H1 (cell line): ENCODE measurements around the gene ATP6V1F. TPM values are rescaled to one million over a fixed set of nuclear protein-coding genes. Genes with fewer than 3 reads are reported as not detected.

ENCODE experiments used
- CTCF ChIA-PET: fragments of 300-600 bp; sonication (Branson Sonifier 250); formaldehyde crosslinking; loops from one replicate; lab custom pipeline; 2021; ENCODE audit not compliant: partially characterized antibody; lab: Charles Lee
- POLR2A ChIA-PET: fragments of 300-600 bp; sonication (Branson Sonifier 250); formaldehyde crosslinking; loops from one replicate; lab custom pipeline; 2021; ENCODE audit warnings: inconsistent platforms; ENCODE audit not compliant: partially characterized antibody; lab: Charles Lee
- DNase-seq, 2 experiments: peaks; one replicate each; pipeline versions ENCODE4 v3.0.0 to v3.0.0-alpha.2; 2010 to 2022; ENCODE audit warnings: low spot score in 2 of 2, low read depth in 1 of 2, mixed read lengths in 1 of 2
- FAIRE-seq: peaks from 2 replicates; lab custom pipeline; 2011; peaks lifted over from hg19 to GRCh38; lab: Jason Lieb, UNC
- H2AFZ ChIP-seq: 2 replicates; pipeline ENCODE4 v1.8.1; 2012; ENCODE audit warnings: low read length, inconsistent platforms
- H2AK5ac ChIP-seq: 2 replicates; pipeline ENCODE4 v1.6.1; 2013; ENCODE audit warnings: low read depth, low read length
- H2BK120ac ChIP-seq: replicated peaks from 2 replicates; pipeline ENCODE3; 2013; ENCODE audit warnings: low read depth, low read length, inconsistent platforms
- H2BK12ac ChIP-seq: 2 replicates; pipeline ENCODE4 v1.6.1; 2013; ENCODE audit warnings: low read depth, low read length
- H2BK15ac ChIP-seq: 2 replicates; pipeline ENCODE4 v1.6.1; 2013; ENCODE audit warnings: low read length
- H2BK20ac ChIP-seq: 2 replicates; pipeline ENCODE4 v1.6.1; 2013; ENCODE audit warnings: low read length
- H2BK5ac ChIP-seq: 2 replicates; pipeline ENCODE4 v1.6.1; 2013; ENCODE audit warnings: low read depth, low read length
- H3K14ac ChIP-seq: 2 replicates; pipeline ENCODE4 v1.6.1; 2013; ENCODE audit warnings: inconsistent platforms; ENCODE audit not compliant: insufficient read length
- H3K18ac ChIP-seq: 2 replicates; pipeline ENCODE4 v1.6.1; 2013; ENCODE audit warnings: low read length; ENCODE audit errors: extremely low read depth
- H3K23ac ChIP-seq: 2 replicates; pipeline ENCODE4 v1.6.1; 2013; ENCODE audit warnings: inconsistent platforms; ENCODE audit not compliant: insufficient read length
- H3K23me2 ChIP-seq: 2 replicates; pipeline ENCODE4 v1.6.1; 2013; ENCODE audit warnings: low read depth, low read length
- H3K27ac ChIP-seq: 2 replicates; pipeline ENCODE4 v1.6.1; 2011; ENCODE audit warnings: low read depth, low read length, inconsistent platforms
- H3K27me3 ChIP-seq, 4 experiments: replicated peaks in 1 of 4; 1 replicate in 1 of 4; 2 replicates in 3 of 4; pipeline versions ENCODE4 v1.6.1 to v1.8.1; 2011 to 2013; ENCODE audit warnings: low read length in 3 of 4, mild to moderate bottlenecking in 3 of 4, inconsistent platforms in 2 of 4, mixed read lengths in 2 of 4, moderate library complexity in 1 of 4; ENCODE audit not compliant: control insufficient read depth in 3 of 4, insufficient read depth in 3 of 4; ENCODE audit errors: extremely low read depth in 1 of 4
- H3K36me3 ChIP-seq, 4 experiments: 2 replicates each; pipeline versions ENCODE4 v1.6.1 to v1.8.1; 2011 to 2013; ENCODE audit warnings: mild to moderate bottlenecking in 4 of 4, low read length in 3 of 4, moderate library complexity in 2 of 4, control low read depth in 1 of 4, inconsistent platforms in 1 of 4; ENCODE audit not compliant: insufficient read depth in 4 of 4, control insufficient read depth in 2 of 4
- H3K4ac ChIP-seq: replicated peaks from 2 replicates; pipeline ENCODE3; 2013; ENCODE audit warnings: low read length, low read depth, mixed read lengths, inconsistent platforms; ENCODE audit not compliant: insufficient read length
- H3K4me1 ChIP-seq, 4 experiments: replicated peaks in 1 of 4; 1 replicate in 1 of 4; 2 replicates in 3 of 4; pipeline versions ENCODE4 v1.6.1 to v1.8.1; 2011 to 2013; ENCODE audit warnings: low read length in 3 of 4, inconsistent platforms in 2 of 4, mixed read lengths in 1 of 4; ENCODE audit not compliant: insufficient read depth in 4 of 4, control insufficient read depth in 3 of 4
- H3K4me2 ChIP-seq, 2 experiments: 2 replicates each; pipeline versions ENCODE4 v1.6.1 to v1.8.1; 2011 to 2013; ENCODE audit warnings: low read depth in 2 of 2, low read length in 2 of 2, control low read depth in 1 of 2, inconsistent platforms in 1 of 2, mild to moderate bottlenecking in 1 of 2; ENCODE audit not compliant: insufficient read depth in 1 of 2
- H3K4me3 ChIP-seq, 4 experiments: fragments of 200-600, 300-600 bp in 1 of 4; sonication (generic), shearing (Covaris generic), sonication (Bioruptor Twin) in 1 of 4; 2 replicates each; pipeline versions ENCODE4 v1.5.1 to v1.8.1; 2011 to 2016; ENCODE audit warnings: low read length in 4 of 4, low read depth in 3 of 4, control low read depth in 2 of 4, inconsistent platforms in 2 of 4, mild to moderate bottlenecking in 2 of 4, mixed read lengths in 1 of 4, moderate library complexity in 1 of 4; ENCODE audit not compliant: insufficient read depth in 2 of 4; ENCODE audit errors: extremely low read depth in 1 of 4
- H3K56ac ChIP-seq: replicated peaks from 2 replicates; pipeline ENCODE3; 2013; ENCODE audit warnings: low read depth, mild to moderate bottlenecking, mixed read lengths, low read length, inconsistent platforms; ENCODE audit not compliant: insufficient read length
- H3K79me1 ChIP-seq: 2 replicates; pipeline ENCODE4 v1.6.1; 2013; ENCODE audit warnings: low read depth, low read length, control low read depth
- H3K79me2 ChIP-seq, 2 experiments: 2 replicates each; pipeline versions ENCODE4 v1.6.1 to v1.8.1; 2012 to 2013; ENCODE audit warnings: low read length in 2 of 2, mild to moderate bottlenecking in 2 of 2, inconsistent platforms in 1 of 2; ENCODE audit not compliant: insufficient read depth in 2 of 2, control insufficient read depth in 1 of 2
- H3K9ac ChIP-seq, 4 experiments: replicated peaks in 1 of 4; 1 replicate in 1 of 4; 2 replicates in 3 of 4; pipeline versions ENCODE4 v1.6.1 to v1.8.1; 2011 to 2013; ENCODE audit warnings: low read depth in 3 of 4, low read length in 3 of 4, control low read depth in 2 of 4, mild to moderate bottlenecking in 2 of 4, moderate library complexity in 2 of 4, inconsistent platforms in 1 of 4; ENCODE audit errors: extremely low read depth in 1 of 4
- H3K9me3 ChIP-seq, 2 experiments: 2 replicates each; pipeline versions ENCODE4 v1.6.1 to v1.8.1; 2012 to 2013; ENCODE audit warnings: mild to moderate bottlenecking in 2 of 2, moderate library complexity in 2 of 2, control low read depth in 1 of 2, inconsistent platforms in 1 of 2, low read depth in 1 of 2, low read length in 1 of 2, mixed read lengths in 1 of 2; ENCODE audit not compliant: insufficient read depth in 2 of 2
- H4K20me1 ChIP-seq, 2 experiments: replicated peaks in 1 of 2; 2 replicates each; pipeline versions ENCODE3 to v1.8.1; 2011 to 2013; ENCODE audit warnings: inconsistent platforms in 2 of 2, low read length in 2 of 2, mild to moderate bottlenecking in 1 of 2; ENCODE audit not compliant: insufficient read depth in 2 of 2, control insufficient read depth in 1 of 2
- H4K5ac ChIP-seq: 2 replicates; pipeline ENCODE4 v1.6.1; 2013; ENCODE audit warnings: low read length, low read depth, mixed read lengths, inconsistent platforms; ENCODE audit not compliant: insufficient read length
- H4K8ac ChIP-seq: 2 replicates; pipeline ENCODE4 v1.8.0; 2013; ENCODE audit warnings: mild to moderate bottlenecking, moderate library complexity, low read length, inconsistent platforms; ENCODE audit not compliant: insufficient read depth; ENCODE audit errors: extremely low read depth
- H4K91ac ChIP-seq: replicated peaks from 2 replicates; pipeline ENCODE3; 2013; ENCODE audit warnings: low read length, mixed read lengths, inconsistent platforms; ENCODE audit not compliant: insufficient read length
- CBX5 ChIP-seq: fragments of 300-800, 300-1000 bp; sonication (generic); IDR thresholded peaks from 2 replicates; pipeline ENCODE4 v1.7.1; 2016; ENCODE audit warnings: antibody characterized with exemption, low read length, low read depth
- CHD2 ChIP-seq: IDR thresholded peaks from 2 replicates; pipeline ENCODE4 v1.6.1; 2012; ENCODE audit warnings: low read length, improper control_type of control experiment
- E2F6 ChIP-seq: IDR thresholded peaks from 2 replicates; pipeline ENCODE4 v1.6.1; 2012; ENCODE audit warnings: inconsistent platforms
- KDM4A ChIP-seq: IDR thresholded peaks from one replicate; pipeline ENCODE4 v1.7.1; 2012; ENCODE audit warnings: low read depth, mild to moderate bottlenecking, moderate library complexity, low read length, inconsistent platforms; ENCODE audit not compliant: severe bottlenecking
- RAD21 ChIP-seq, 2 experiments: IDR thresholded peaks in 1 of 2; conservative IDR thresholded peaks in 1 of 2; 2 replicates each; pipeline ENCODE4 v1.6.1; 2011; ENCODE audit warnings: low read depth in 2 of 2, low read length in 2 of 2, improper control_type of control experiment in 1 of 2, inconsistent platforms in 1 of 2, mild to moderate bottlenecking in 1 of 2, moderate library complexity in 1 of 2
- SRF ChIP-seq: IDR thresholded peaks from 2 replicates; pipeline ENCODE4 v1.6.1; 2011; ENCODE audit warnings: mild to moderate bottlenecking, low read depth, low read length, moderate library complexity
- WGBS, 2 experiments: shearing (Covaris generic) in 1 of 2; methylation state at CpG; one replicate each; pipeline versions ENCODE4 v1.1.6 to v1.1.7; 2013 to 2015; ENCODE audit warnings: low lambda C conversion rate in 2 of 2, mixed read lengths in 2 of 2, inconsistent platforms in 1 of 2, low coverage in 1 of 2, missing lambda C conversion rate in 1 of 2; ENCODE audit not compliant: insufficient replicate concordance in 2 of 2, insufficient coverage in 1 of 2, insufficient read length in 1 of 2; ENCODE audit errors: extremely low coverage in 1 of 2, missing lambda C conversion rate in 1 of 2; 5-methylcytosine and 5-hydroxymethylcytosine counted together
- polyA plus RNA-seq, 7 experiments: library from polyadenylated mRNA; depleted of rRNA in 3 of 7; stranded (reverse) in 5 of 7; unstranded in 2 of 7; fragments of >200 nt in 5 of 7; fragments of 200-250 nt in 2 of 7; gene quantifications; 1 replicate in 5 of 7; 2 replicates in 1 of 7; 4 replicates in 1 of 7; pipeline versions ENCODE4 v1.2.1 to v1.2.3, GENCODE V29; 2011 to 2013; ENCODE audit warnings: missing spikeins in 2 of 7, mixed read lengths in 2 of 7
- total RNA-seq: library from RNA; stranded (reverse); fragmentation: NEBNext Ultra II Directional; extraction: Animal tissue kit (Norgen Biotek cat#: 25700); gene quantifications from 2 replicates; pipeline ENCODE4 v1.2.1, GENCODE V29; 2021

Gene ATP6V1F
- total and polyA plus RNA-seq, 2 of the 8 experiments (the other 6 are each of a cell fraction or from before 2014, with no cell fraction given) = 104 to 318 TPM

GRCh38 chr7:128912281-128912680, 49.6 kb downstream of the ATP6V1F start:
- Histone ChIP-seq H2AFZ (no peak overlapping the region), H2BK15ac (0 out of 2 replicates have a peak overlapping the region, but pooled peaks have one; percentile 72), H3K23me2 (peaks cover 17% of the 10 kb centered on the region; the same call in 1 of the 2 replicates), H3K56ac (no peak overlapping the region), H3K18ac (no peak overlapping the region), H2BK5ac (no peak overlapping the region), H2AK5ac (no peak overlapping the region), H3K14ac (no peak overlapping the region), H3K4me1 (peaks cover 4 to 45% (median 20%) of the 10 kb centered on the region in 4 experiments), H3K4ac (no peak overlapping the region), H3K27ac (no peak overlapping the region), H4K5ac (no peak overlapping the region), H3K27me3 (peaks cover 31 to 76% (median 61%) of the 10 kb centered on the region in 4 experiments), H4K8ac (no peak overlapping the region), H2BK20ac (0 out of 2 replicates have a peak overlapping the region, but pooled peaks have one; percentile 75), H3K23ac (no peak overlapping the region), H3K79me2 (no peaks in the 10 kb centered on the region), H2BK12ac (peak overlapping the region; percentile 68; the same call in 1 of the 2 replicates), H4K91ac (no peak overlapping the region), H3K9ac (no peak overlapping the region), H4K20me1 (peaks cover 0 to 1% of the 10 kb centered on the region in 2 experiments), H2BK120ac (no peak overlapping the region), H3K4me2 (no peak overlapping the region; a peak in 1 of 4 replicates), H3K4me3 (no peak overlapping the region), H3K79me1 (no peaks in the 10 kb centered on the region), H3K9me3 (no peaks in the 10 kb centered on the region), H3K36me3 (no peaks in the 10 kb centered on the region)
- FAIRE-seq (no peak), DNase-seq (peak in 1 of 2 experiments; percentile 39)
- POLR2A ChIA-PET = interaction anchor here (1.5 to 2.4 kb wide), 3 partner anchors 11 to 142 kb away, joined by 3 to 9 read pairs (median 6); partner anchors contain the start of gene TNPO3
- 86% methylated on average over 3 of the region's 3 CpGs; no CpG with 5 or more reads in 1 of the 2 experiments for WGBS, 2 experiments
- CTCF ChIA-PET = interaction anchor here (1.0 to 4.5 kb wide), 10 partner anchors 11 to 179 kb away, joined by 3 to 42 read pairs (median 4); no protein-coding TSS in a partner anchor
- TF ChIP-seq CBX5 = no peak
- TF ChIP-seq KDM4A = no peak
- no peak for TF ChIP-seq E2F6
- no peak for TF ChIP-seq SRF
- no peak for TF ChIP-seq RAD21 (IDR thresholded peaks at IDR 0.05 in 1 of 2, conservative IDR thresholded peaks at IDR 0.05 in 1 of 2; ENCODE audit: low read depth in 2 of 2, low read length in 2 of 2)
- no peak for TF ChIP-seq CHD2
